ENCODE measurements around the gene NOVA2.
A peak's percentile ranks its signal among the peaks of the same experiment; 100 is the strongest.

Gene NOVA2

GRCh38 chr19:45973553-45974338, at the start of gene NOVA2:
Gene NOVA2 (minus strand): TSS chr19:45973865. CDS start chr19:45973351, 514 bp downstream.
- H3K27ac ChIP-seq (ENCODE audit: low read length): no peak within 1 kb of the TSS
- H3K9me3 ChIP-seq (ENCODE audit: control insufficient read depth in 1 of 2, low read length in 2 of 2): no peaks in the 10 kb centered on the region
- peak within 1 kb of the TSS in 1 of 2 donors; percentile 35 for H3K4me3 ChIP-seq (ENCODE audit: low read depth in 1 of 2, low read length in 2 of 2)

GRCh38 chr19:46023311-46023779, 49.7 kb upstream of the NOVA2 start:
- H3K4me3 ChIP-seq (ENCODE audit: low read depth in 1 of 2, low read length in 2 of 2): peak overlapping the region in 1 of 2 donors; percentile 40
- peaks cover 0 to 3% of the 10 kb centered on the region in 2 donors for H3K4me1 ChIP-seq (ENCODE audit: control insufficient read depth in 1 of 2, insufficient read depth in 2 of 2, low read length in 2 of 2)
- H3K27ac ChIP-seq (ENCODE audit: low read length): no peak overlapping the region
- no peaks in the 10 kb centered on the region for H3K36me3 ChIP-seq (ENCODE audit: control insufficient read depth in 1 of 2, insufficient read depth in 2 of 2, low read length in 2 of 2)
- H3K27me3 ChIP-seq (ENCODE audit: low read depth, low read length): peaks cover 15% of the 10 kb centered on the region
- no peaks in the 10 kb centered on the region for H3K9me3 ChIP-seq (ENCODE audit: control insufficient read depth in 1 of 2, low read length in 2 of 2)

More at GRCh38 chr19:45973553-45974338, at the start of gene NOVA2:
- Histone ChIP-seq H3K27me3 (ENCODE audit: low read depth, low read length) (peaks cover 26% of the 10 kb centered on the region), H3K36me3 (ENCODE audit: control insufficient read depth in 1 of 2, insufficient read depth in 2 of 2, low read length in 2 of 2) (no peaks in the 10 kb centered on the region), H3K4me1 (ENCODE audit: control insufficient read depth in 1 of 2, insufficient read depth in 2 of 2, low read length in 2 of 2) (no peaks in the 10 kb centered on the region)

GRCh38 chr19:46022431-46023310, 49.0 kb upstream of the NOVA2 start, which contains the start of gene PGLYRP1:
Gene PGLYRP1 (minus strand): TSS chr19:46023053. CDS start chr19:46023021, 32 bp downstream.
- Histone ChIP-seq H3K9me3 (ENCODE audit: control insufficient read depth in 1 of 2, low read length in 2 of 2) (no peaks in the 10 kb centered on the region), H3K4me3 (ENCODE audit: low read depth in 1 of 2, low read length in 2 of 2) (peak within 1 kb of the TSS in 1 of 2 donors; percentile 40), H3K27me3 (ENCODE audit: low read depth, low read length) (peaks cover 15% of the 10 kb centered on the region), H3K27ac (ENCODE audit: low read length) (no peak within 1 kb of the TSS), H3K4me1 (ENCODE audit: control insufficient read depth in 1 of 2, insufficient read depth in 2 of 2, low read length in 2 of 2) (peaks cover 0 to 3% of the 10 kb centered on the region in 2 donors), H3K36me3 (ENCODE audit: control insufficient read depth in 1 of 2, insufficient read depth in 2 of 2, low read length in 2 of 2) (peaks cover 0 to 6% of the 10 kb centered on the region in 2 donors)

GRCh38 chr19:46022061-46022430, 48.4 kb upstream of the NOVA2 start:
- peak overlapping the region in 1 of 2 donors; percentile 40 for H3K4me3 ChIP-seq (ENCODE audit: low read depth in 1 of 2, low read length in 2 of 2)
- peaks cover 0 to 6% of the 10 kb centered on the region in 2 donors for H3K36me3 ChIP-seq (ENCODE audit: control insufficient read depth in 1 of 2, insufficient read depth in 2 of 2, low read length in 2 of 2)
- H3K27ac ChIP-seq (ENCODE audit: low read length): no peak overlapping the region
- no peaks in the 10 kb centered on the region for H3K9me3 ChIP-seq (ENCODE audit: control insufficient read depth in 1 of 2, low read length in 2 of 2)
- H3K27me3 ChIP-seq (ENCODE audit: low read depth, low read length): peaks cover 15% of the 10 kb centered on the region
- peaks cover 0 to 4% of the 10 kb centered on the region in 2 donors for H3K4me1 ChIP-seq (ENCODE audit: control insufficient read depth in 1 of 2, insufficient read depth in 2 of 2, low read length in 2 of 2)

- no peaks in the 10 kb centered on the region for H3K9me3 ChIP-seq (ENCODE audit: control insufficient read depth in 1 of 2, low read length in 2 of 2)
- no peak overlapping the region for H3K27ac ChIP-seq (ENCODE audit: low read length)
Observed at GRCh38 chr19:46021531-46022041, 47.9 kb upstream of the NOVA2 start.

GRCh38 chr19:46020819-46021125, 47.1 kb upstream of the NOVA2 start:
- Histone ChIP-seq H3K27ac (ENCODE audit: low read length) (no peak overlapping the region), H3K4me3 (ENCODE audit: low read depth in 1 of 2, low read length in 2 of 2) (no peak overlapping the region), H3K9me3 (ENCODE audit: control insufficient read depth in 1 of 2, low read length in 2 of 2) (no peaks in the 10 kb centered on the region), H3K36me3 (ENCODE audit: control insufficient read depth in 1 of 2, insufficient read depth in 2 of 2, low read length in 2 of 2) (peaks cover 0 to 6% of the 10 kb centered on the region in 2 donors), H3K4me1 (ENCODE audit: control insufficient read depth in 1 of 2, insufficient read depth in 2 of 2, low read length in 2 of 2) (peaks cover 0 to 12% of the 10 kb centered on the region in 2 donors), H3K27me3 (ENCODE audit: low read depth, low read length) (peaks cover 12% of the 10 kb centered on the region)

More at GRCh38 chr19:46021531-46022041, 47.9 kb upstream of the NOVA2 start:
- Histone ChIP-seq H3K27me3 (ENCODE audit: low read depth, low read length) (peaks cover 12% of the 10 kb centered on the region), H3K36me3 (ENCODE audit: control insufficient read depth in 1 of 2, insufficient read depth in 2 of 2, low read length in 2 of 2) (peaks cover 0 to 6% of the 10 kb centered on the region in 2 donors), H3K4me1 (ENCODE audit: control insufficient read depth in 1 of 2, insufficient read depth in 2 of 2, low read length in 2 of 2) (peaks cover 0 to 6% of the 10 kb centered on the region in 2 donors), H3K4me3 (ENCODE audit: low read depth in 1 of 2, low read length in 2 of 2) (no peak overlapping the region)

GRCh38 chr19:46019270-46019669, 45.6 kb upstream of the NOVA2 start:
- no peak overlapping the region for H3K4me3 ChIP-seq (ENCODE audit: low read depth in 1 of 2, low read length in 2 of 2)
- no peak overlapping the region for H3K27ac ChIP-seq (ENCODE audit: low read length)
- H3K9me3 ChIP-seq (ENCODE audit: control insufficient read depth in 1 of 2, low read length in 2 of 2): no peaks in the 10 kb centered on the region
- H3K4me1 ChIP-seq (ENCODE audit: control insufficient read depth in 1 of 2, insufficient read depth in 2 of 2, low read length in 2 of 2): peaks cover 0 to 25% of the 10 kb centered on the region in 2 donors
- H3K36me3 ChIP-seq (ENCODE audit: control insufficient read depth in 1 of 2, insufficient read depth in 2 of 2, low read length in 2 of 2): peaks cover 0 to 6% of the 10 kb centered on the region in 2 donors
- H3K27me3 ChIP-seq (ENCODE audit: low read depth, low read length): peaks cover 21% of the 10 kb centered on the region

GRCh38 chr19:46018729-46019251, 45.1 kb upstream of the NOVA2 start:
- Histone ChIP-seq H3K4me1 (ENCODE audit: control insufficient read depth in 1 of 2, insufficient read depth in 2 of 2, low read length in 2 of 2) (peaks cover 0 to 25% of the 10 kb centered on the region in 2 donors), H3K4me3 (ENCODE audit: low read depth in 1 of 2, low read length in 2 of 2) (no peak overlapping the region), H3K27me3 (ENCODE audit: low read depth, low read length) (peaks cover 18% of the 10 kb centered on the region), H3K36me3 (ENCODE audit: control insufficient read depth in 1 of 2, insufficient read depth in 2 of 2, low read length in 2 of 2) (peaks cover 0 to 6% of the 10 kb centered on the region in 2 donors), H3K27ac (ENCODE audit: low read length) (no peak overlapping the region), H3K9me3 (ENCODE audit: control insufficient read depth in 1 of 2, low read length in 2 of 2) (no peaks in the 10 kb centered on the region)

- H3K9me3 ChIP-seq (ENCODE audit: control insufficient read depth in 1 of 2, low read length in 2 of 2): no peaks in the 10 kb centered on the region
- peaks cover 0 to 24% of the 10 kb centered on the region in 2 donors for H3K4me1 ChIP-seq (ENCODE audit: control insufficient read depth in 1 of 2, insufficient read depth in 2 of 2, low read length in 2 of 2)
- peaks cover 0 to 6% of the 10 kb centered on the region in 2 donors for H3K36me3 ChIP-seq (ENCODE audit: control insufficient read depth in 1 of 2, insufficient read depth in 2 of 2, low read length in 2 of 2)
- no peak overlapping the region for H3K27ac ChIP-seq (ENCODE audit: low read length)
- H3K4me3 ChIP-seq (ENCODE audit: low read depth in 1 of 2, low read length in 2 of 2): no peak overlapping the region
- peaks cover 18% of the 10 kb centered on the region for H3K27me3 ChIP-seq (ENCODE audit: low read depth, low read length)
Observed at GRCh38 chr19:46017874-46018675, 44.4 kb upstream of the NOVA2 start.

GRCh38 chr19:46017095-46017429, 43.4 kb upstream of the NOVA2 start:
- Histone ChIP-seq H3K36me3 (ENCODE audit: control insufficient read depth in 1 of 2, insufficient read depth in 2 of 2, low read length in 2 of 2) (peaks cover 0 to 6% of the 10 kb centered on the region in 2 donors), H3K9me3 (ENCODE audit: control insufficient read depth in 1 of 2, low read length in 2 of 2) (no peaks in the 10 kb centered on the region), H3K27ac (ENCODE audit: low read length) (no peak overlapping the region), H3K27me3 (ENCODE audit: low read depth, low read length) (peaks cover 13% of the 10 kb centered on the region), H3K4me3 (ENCODE audit: low read depth in 1 of 2, low read length in 2 of 2) (no peak overlapping the region), H3K4me1 (ENCODE audit: control insufficient read depth in 1 of 2, insufficient read depth in 2 of 2, low read length in 2 of 2) (peaks cover 0 to 22% of the 10 kb centered on the region in 2 donors)

All from muscle layer of duodenum (tissue), 2 donors.